ENCODE data around the gene CCDC157. TPM values are rescaled to one million over a fixed set of nuclear protein-coding genes. Genes with fewer than 3 reads are reported as not detected.

The CCDC157 gene
- total and polyA plus RNA-seq, 9 of the 15 experiments (the other 6 are each of a cell fraction or from before 2014, with no cell fraction given) = 0.04 to 1.3 (median 0.68) TPM

- H3K27me3 ChIP-seq (ENCODE audit: control insufficient read depth in 2 of 2, insufficient read depth in 2 of 2, low read length in 2 of 2) = no peaks in the 10 kb centered on the region
- H3K4me1 ChIP-seq (replicated peaks in 1 of 2; ENCODE audit: control insufficient read depth in 2 of 2, insufficient read depth in 2 of 2, low read length in 2 of 2) = peaks cover 3 to 12% of the 10 kb centered on the region in 2 experiments; a peak in 3 of 5 replicates
- in situ Hi-C loops (cut with MboI) = no loop called here
- ChIA-PET POLR2A (interaction anchor here (0.6 to 1.9 kb wide), 4 partner anchors 10 to 49 kb away, joined by 3 to 9 read pairs (median 4); partner anchors contain the start of gene SEC14L2), CTCF (ENCODE audit: low intra/inter-chr PET ratio) (no interaction called here)
- peaks cover 17% of the 10 kb centered on the region; the same call in 2 of the 3 replicates for H3K36me3 ChIP-seq (ENCODE audit: control insufficient read depth, insufficient read depth, low read length)
- intact Hi-C loops (cut with micrococcal nuclease) = no loop called here
- BruUV-seq (replicated peaks) = no TSS peak
- H3K4me3 ChIP-seq = no peak overlapping the region
- FAIRE-seq (no peak), ATAC-seq (no peak), DNase-seq (ENCODE audit: extremely low read depth in 1 of 4, low spot score in 3 of 4) (no peak)
- no peak overlapping the region; a peak in 1 of 4 replicates for H3K9ac ChIP-seq (ENCODE audit: insufficient read depth in 1 of 2, low read depth in 2 of 2, low read length in 2 of 2)
- no peak overlapping the region for H2AFZ ChIP-seq (ENCODE audit: low read depth, low read length)
- H4K20me1 ChIP-seq (replicated peaks; ENCODE audit: control insufficient read depth, insufficient read depth, low read length) = peaks cover 9% of the 10 kb centered on the region
- no peak overlapping the region for H3K27ac ChIP-seq (ENCODE audit: extremely low read depth, low read depth, low read length)
- H3K9me1 ChIP-seq (ENCODE audit: control insufficient read depth, insufficient read depth, low read length) = peaks cover 2% of the 10 kb centered on the region
- no peaks in the 10 kb centered on the region for H3K9me3 ChIP-seq (replicated peaks; ENCODE audit: control insufficient read depth, insufficient read depth, low read depth, low read length)
- WGBS (ENCODE audit: insufficient coverage, low coverage, missing lambda C conversion rate) = 75% methylated on average over 2 of the region's 4 CpGs
- no peaks in the 10 kb centered on the region for H3K79me2 ChIP-seq (ENCODE audit: control insufficient read depth, insufficient read depth, low read length)
- H3K4me2 ChIP-seq (ENCODE audit: insufficient read depth, low read length) = no peak overlapping the region
- TF ChIP-seq FUS (optimal IDR thresholded peaks at IDR 0.05; ENCODE audit: low read depth, low read length) (no peak), XRCC4 (IDR thresholded peaks at IDR 0.05; ENCODE audit: extremely low read depth, insufficient read depth, insufficient read length) (no peak), MEIS2 (IDR thresholded peaks at IDR 0.05; ENCODE audit: partially characterized antibody) (no peak), TRIM24 (IDR thresholded peaks at IDR 0.05) (no peak), ZBTB7A (IDR thresholded peaks at IDR 0.05; ENCODE audit: borderline replicate concordance, control insufficient read depth, low read depth, low read length) (no peak), TCF3 (CRISPR knock-in tag; IDR thresholded peaks at IDR 0.05) (no peak), REST (IDR thresholded peaks at IDR 0.05; ENCODE audit: borderline replicate concordance) (no peak), REST (CRISPR knock-in tag; IDR thresholded peaks at IDR 0.05; ENCODE audit: low read depth) (no peak), SRSF7 (optimal IDR thresholded peaks at IDR 0.05; ENCODE audit: low read depth, low read length) (no peak), GMEB1 (CRISPR knock-in tag; IDR thresholded peaks at IDR 0.05) (no peak), RBM25 (IDR thresholded peaks at IDR 0.05; ENCODE audit: low read depth, low read length, severe bottlenecking) (no peak)
Measured at GRCh38 chr22:30413001-30413400, 56.2 kb downstream of the CCDC157 start.
